GM12872 (cell line): ENCODE measurements around the gene EXOG.

Source experiments
- TF ChIP-seq, protein P1 (sequence below): IDR thresholded peaks from 3 replicates; pipeline ENCODE4 v1.5.1; 2011; ENCODE audit warnings: low read depth, mild to moderate bottlenecking, low read length, moderate library complexity; ENCODE audit not compliant: insufficient read depth

The EXOG gene

GRCh38 chr3:38562467-38562925 is 66.4 kb downstream of the EXOG start:
- TF ChIP-seq, protein P1, sequence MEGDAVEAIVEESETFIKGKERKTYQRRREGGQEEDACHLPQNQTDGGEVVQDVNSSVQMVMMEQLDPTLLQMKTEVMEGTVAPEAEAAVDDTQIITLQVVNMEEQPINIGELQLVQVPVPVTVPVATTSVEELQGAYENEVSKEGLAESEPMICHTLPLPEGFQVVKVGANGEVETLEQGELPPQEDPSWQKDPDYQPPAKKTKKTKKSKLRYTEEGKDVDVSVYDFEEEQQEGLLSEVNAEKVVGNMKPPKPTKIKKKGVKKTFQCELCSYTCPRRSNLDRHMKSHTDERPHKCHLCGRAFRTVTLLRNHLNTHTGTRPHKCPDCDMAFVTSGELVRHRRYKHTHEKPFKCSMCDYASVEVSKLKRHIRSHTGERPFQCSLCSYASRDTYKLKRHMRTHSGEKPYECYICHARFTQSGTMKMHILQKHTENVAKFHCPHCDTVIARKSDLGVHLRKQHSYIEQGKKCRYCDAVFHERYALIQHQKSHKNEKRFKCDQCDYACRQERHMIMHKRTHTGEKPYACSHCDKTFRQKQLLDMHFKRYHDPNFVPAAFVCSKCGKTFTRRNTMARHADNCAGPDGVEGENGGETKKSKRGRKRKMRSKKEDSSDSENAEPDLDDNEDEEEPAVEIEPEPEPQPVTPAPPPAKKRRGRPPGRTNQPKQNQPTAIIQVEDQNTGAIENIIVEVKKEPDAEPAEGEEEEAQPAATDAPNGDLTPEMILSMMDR: no peak

DNA sequence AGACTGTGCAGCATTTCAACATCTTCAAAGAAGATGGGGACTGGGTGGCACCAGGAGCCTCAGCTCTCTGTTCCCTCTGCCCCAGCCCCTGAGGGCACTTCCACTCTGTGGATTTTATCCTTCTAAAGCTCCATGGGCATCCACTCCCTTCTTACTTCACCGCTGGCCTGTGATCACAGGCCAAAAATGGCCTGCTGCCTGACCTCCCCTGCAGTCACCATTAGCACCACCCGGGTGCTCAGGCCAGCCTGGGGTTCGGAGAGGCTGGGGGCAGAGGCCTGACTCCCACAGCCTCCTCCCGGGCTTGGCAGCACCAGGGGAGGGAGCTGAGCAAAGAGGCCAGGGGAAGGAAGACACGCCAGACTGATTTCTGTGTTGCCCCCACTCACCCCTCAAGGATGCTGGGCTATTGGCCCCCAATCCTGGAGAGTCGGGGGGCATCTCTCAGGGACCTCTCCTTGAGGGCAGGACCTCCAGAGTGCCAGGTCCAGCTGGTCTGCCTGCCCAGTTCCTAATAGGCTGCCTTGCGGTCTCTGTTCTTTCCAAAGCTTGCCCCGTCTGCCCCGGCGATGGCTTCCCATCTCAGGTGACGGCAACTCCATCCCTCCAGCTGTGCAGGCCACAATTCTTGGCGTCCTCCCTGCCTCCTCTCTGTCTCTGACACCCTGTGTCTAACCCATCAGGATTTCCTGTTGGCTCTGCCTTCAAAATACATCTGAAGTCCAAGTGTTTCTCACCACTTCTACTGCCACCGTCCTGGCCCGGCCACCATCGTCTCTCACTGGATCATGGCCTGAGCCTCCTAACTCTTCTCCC is 67.1 kb downstream of the EXOG start:
- TF ChIP-seq, protein P1: no peak

DNA sequence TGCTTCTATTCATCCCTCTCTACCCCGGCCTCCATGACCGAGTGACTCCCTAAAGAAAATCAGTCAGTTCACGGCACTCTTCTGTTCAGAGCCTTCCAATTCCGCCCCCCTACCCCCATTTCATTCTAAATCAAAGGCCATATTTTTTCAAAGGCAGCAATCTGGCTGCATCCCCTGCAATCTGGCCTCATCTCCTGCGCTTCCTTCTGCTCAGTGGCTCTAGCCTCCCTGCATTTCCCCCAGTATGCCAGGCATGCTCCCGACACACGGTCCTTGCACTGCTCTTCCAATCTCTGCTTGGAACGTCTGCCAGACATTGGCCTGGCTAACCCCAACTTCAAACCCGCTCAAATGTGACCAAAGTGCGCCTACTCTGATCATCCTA is 67.7 kb downstream of the EXOG start:
- TF ChIP-seq, protein P1: no peak

GRCh38 chr3:38564631-38565338 is 68.6 kb downstream of the EXOG start:
- TF ChIP-seq, protein P1: no peak

GRCh38 chr3:38565339-38566214 is 69.4 kb downstream of the EXOG start:
- TF ChIP-seq, protein P1: no peak

DNA sequence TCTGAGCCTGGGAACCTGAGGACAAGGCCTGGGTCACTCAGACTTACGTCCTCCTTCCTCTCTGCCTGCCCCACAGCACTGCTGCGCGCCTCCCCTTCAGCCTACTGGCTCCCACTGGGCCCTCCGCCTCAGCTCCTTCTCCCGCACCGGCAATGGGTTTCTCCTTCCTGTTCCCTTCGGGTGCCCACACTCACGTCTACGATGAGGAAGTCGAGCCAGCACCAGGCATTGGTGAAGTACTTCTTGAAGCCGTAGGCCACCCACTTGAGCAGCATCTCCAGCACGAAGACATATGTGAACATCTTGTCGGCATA is 70.0 kb downstream of the EXOG start:
- TF ChIP-seq, protein P1: no peak

DNA sequence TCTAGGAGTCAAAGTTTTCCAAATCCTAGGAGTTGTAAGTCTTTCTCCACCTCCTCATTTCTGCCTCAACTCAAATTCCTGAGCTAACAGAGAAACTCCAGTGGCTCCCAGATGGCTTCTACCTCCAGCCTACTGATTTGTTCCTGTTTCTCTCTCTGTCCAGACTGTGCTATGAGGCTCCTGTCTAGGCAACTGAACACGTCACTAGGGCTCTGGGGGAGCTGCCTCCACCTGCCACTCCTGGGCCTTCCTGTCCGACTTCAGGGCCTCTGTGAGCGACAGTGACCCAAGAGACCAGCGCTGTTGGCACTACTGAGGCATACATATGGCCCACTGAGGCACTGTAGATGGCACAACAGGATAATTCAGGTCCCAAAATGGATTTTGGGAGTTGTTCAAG is 71.4 kb downstream of the EXOG start:
- TF ChIP-seq, protein P1: no peak
